ENCODE results near the gene NPAS3. TPM values are rescaled to one million over a fixed set of nuclear protein-coding genes. Genes with fewer than 3 reads are reported as not detected.

NPAS3 gene
- total RNA-seq, 1 donor from 2014 or later, result 6.1 TPM

DNA sequence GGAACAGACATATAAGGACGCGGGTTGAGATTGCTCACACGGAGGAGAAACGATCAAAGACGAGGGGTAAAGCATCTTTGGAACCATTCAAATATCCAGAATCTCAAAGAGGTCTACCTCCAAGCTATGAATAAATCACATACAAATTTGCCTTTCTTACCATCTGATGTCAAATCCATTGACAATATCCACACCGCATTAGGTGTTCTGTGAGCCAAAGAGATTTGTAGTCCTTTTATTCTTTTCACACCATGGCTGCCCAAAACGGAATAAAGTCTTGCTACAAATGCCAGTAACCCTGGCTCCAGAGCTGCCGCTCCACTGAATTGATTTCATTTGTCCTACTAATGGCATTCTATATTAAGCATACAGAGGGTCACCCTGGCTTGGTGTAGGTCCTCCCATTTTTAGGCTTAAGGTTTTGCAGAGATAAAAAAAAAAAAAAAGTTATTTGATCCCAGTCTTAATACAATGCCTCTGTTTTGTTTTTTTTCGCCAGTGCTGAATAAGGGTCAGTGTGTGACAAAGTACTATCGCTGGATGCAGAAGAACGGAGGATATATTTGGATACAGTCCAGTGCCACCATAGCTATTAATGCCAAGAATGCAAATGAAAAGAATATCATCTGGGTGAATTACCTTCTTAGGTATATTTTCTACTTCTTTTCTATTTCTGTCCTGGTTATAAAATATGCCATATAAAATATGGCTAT, 854.9 kb downstream of the NPAS3 start:
- peaks cover 12% of the 10 kb centered on the region for H3K4me1 Mint-ChIP-seq (ENCODE audit: low read depth)
- H3K27ac Mint-ChIP-seq, result no peak overlapping the region
- peaks cover 28% of the 10 kb centered on the region for H3K27me3 Mint-ChIP-seq
- DNase-seq (ENCODE audit: low spot score, unreplicated experiment), result no peak
- H3K36me3 Mint-ChIP-seq (ENCODE audit: insufficient read depth), result no peaks in the 10 kb centered on the region
- H3K9me3 Mint-ChIP-seq (ENCODE audit: low read depth), result no peaks in the 10 kb centered on the region
- TF ChIP-seq, protein P1, sequence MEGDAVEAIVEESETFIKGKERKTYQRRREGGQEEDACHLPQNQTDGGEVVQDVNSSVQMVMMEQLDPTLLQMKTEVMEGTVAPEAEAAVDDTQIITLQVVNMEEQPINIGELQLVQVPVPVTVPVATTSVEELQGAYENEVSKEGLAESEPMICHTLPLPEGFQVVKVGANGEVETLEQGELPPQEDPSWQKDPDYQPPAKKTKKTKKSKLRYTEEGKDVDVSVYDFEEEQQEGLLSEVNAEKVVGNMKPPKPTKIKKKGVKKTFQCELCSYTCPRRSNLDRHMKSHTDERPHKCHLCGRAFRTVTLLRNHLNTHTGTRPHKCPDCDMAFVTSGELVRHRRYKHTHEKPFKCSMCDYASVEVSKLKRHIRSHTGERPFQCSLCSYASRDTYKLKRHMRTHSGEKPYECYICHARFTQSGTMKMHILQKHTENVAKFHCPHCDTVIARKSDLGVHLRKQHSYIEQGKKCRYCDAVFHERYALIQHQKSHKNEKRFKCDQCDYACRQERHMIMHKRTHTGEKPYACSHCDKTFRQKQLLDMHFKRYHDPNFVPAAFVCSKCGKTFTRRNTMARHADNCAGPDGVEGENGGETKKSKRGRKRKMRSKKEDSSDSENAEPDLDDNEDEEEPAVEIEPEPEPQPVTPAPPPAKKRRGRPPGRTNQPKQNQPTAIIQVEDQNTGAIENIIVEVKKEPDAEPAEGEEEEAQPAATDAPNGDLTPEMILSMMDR (IDR thresholded peaks at IDR 0.05; ENCODE audit: unreplicated experiment), result no peak
- H3K4me3 Mint-ChIP-seq (ENCODE audit: low read depth), result no peak overlapping the region

DNA sequence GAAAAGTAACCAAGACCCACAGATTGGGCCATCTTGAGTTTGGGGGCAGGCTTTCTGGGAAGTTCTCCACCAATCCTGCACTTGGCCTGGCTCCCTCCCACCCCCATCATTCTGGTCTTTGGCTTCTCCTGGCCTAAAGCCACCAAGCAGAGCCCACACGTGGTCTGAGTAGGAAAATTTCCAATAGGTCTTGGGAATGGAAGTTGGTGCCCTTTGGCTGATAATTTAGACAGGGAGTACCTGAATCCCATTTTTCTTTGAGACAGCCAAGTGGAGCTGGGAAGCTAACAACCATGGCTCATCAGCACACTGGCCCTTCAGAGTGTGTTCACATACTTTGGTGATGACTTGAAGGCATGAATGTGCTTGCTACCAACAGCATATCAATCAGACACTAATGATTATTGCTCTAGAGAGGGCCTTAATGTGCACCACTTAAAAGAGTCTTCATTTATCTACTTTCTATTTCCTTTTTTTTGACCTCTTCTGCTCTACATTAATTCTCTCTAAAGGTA, 856.2 kb downstream of the NPAS3 start:
- TF ChIP-seq, protein P1 (IDR thresholded peaks at IDR 0.05; ENCODE audit: unreplicated experiment), result no peak
- no peak for DNase-seq (ENCODE audit: low spot score, unreplicated experiment)
- Mint-ChIP-seq H3K4me3 (ENCODE audit: low read depth) (no peak overlapping the region), H3K27me3 (peaks cover 28% of the 10 kb centered on the region), H3K4me1 (ENCODE audit: low read depth) (peaks cover 12% of the 10 kb centered on the region), H3K36me3 (ENCODE audit: insufficient read depth) (no peaks in the 10 kb centered on the region), H3K9me3 (ENCODE audit: low read depth) (no peaks in the 10 kb centered on the region), H3K27ac (no peak overlapping the region)

DNA sequence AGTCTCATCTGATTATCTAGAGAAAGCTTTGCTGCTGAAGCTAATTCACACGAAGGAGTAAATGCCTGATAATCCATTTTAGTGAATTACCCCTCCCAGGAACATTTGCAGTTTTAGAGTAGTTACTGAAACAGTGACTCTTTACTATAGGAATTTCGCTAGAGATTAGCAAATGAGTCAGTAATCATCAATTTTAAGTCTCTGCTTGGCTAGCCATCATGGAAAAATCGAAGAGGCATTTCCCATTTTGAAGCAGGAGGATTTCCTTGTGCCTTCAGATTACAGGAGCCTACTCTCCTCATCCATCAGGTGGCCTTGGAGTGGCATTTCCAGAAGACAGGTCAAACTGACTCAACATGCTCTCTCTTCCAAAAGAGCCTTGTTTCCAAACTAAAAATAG, 857.7 kb downstream of the NPAS3 start:
- Mint-ChIP-seq H3K4me3 (ENCODE audit: low read depth) (no peak overlapping the region), H3K27me3 (peaks cover 26% of the 10 kb centered on the region), H3K4me1 (ENCODE audit: low read depth) (peaks cover 12% of the 10 kb centered on the region), H3K27ac (peak overlapping the region; percentile 8), H3K36me3 (ENCODE audit: insufficient read depth) (peaks cover 5% of the 10 kb centered on the region), H3K9me3 (ENCODE audit: low read depth) (peaks cover 5% of the 10 kb centered on the region)
- DNase-seq (ENCODE audit: low spot score, unreplicated experiment), result no peak
- TF ChIP-seq, protein P1 (IDR thresholded peaks at IDR 0.05; ENCODE audit: unreplicated experiment), result no peak

DNA sequence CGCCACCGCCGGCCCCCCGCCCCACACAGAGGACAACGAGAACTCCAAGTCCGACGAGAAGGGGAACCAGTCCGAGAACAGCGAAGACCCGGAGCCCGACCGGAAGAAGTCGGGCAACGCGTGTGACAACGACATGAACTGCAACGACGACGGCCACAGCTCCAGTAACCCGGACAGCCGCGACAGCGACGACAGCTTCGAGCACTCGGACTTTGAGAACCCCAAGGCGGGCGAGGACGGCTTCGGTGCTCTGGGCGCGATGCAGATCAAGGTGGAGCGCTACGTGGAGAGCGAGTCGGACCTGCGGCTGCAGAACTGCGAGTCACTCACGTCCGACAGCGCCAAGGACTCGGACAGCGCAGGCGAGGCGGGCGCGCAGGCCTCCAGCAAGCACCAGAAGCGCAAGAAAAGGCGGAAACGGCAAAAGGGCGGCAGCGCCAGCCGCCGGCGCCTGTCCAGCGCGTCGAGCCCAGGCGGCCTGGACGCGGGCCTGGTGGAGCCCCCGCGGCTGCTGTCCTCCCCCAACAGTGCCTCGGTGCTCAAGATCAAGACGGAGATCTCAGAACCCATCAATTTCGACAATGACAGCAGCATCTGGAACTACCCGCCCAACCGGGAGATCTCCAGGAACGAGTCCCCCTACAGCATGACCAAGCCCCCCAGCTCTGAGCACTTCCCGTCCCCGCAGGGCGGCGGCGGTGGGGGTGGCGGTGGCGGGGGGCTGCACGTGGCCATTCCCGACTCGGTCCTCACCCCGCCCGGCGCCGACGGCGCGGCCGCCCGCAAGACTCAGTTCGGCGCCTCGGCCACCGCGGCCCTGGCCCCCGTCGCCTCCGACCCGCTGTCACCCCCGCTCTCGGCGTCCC, 861.3 kb downstream of the NPAS3 start:
- peaks cover 5% of the 10 kb centered on the region for H3K9me3 Mint-ChIP-seq (ENCODE audit: low read depth)
- no peak overlapping the region for H3K4me3 Mint-ChIP-seq (ENCODE audit: low read depth)
- TF ChIP-seq, protein P1 (IDR thresholded peaks at IDR 0.05; ENCODE audit: unreplicated experiment), result no peak
- no peak for DNase-seq (ENCODE audit: low spot score, unreplicated experiment)
- peaks cover 8% of the 10 kb centered on the region for H3K27me3 Mint-ChIP-seq
- H3K4me1 Mint-ChIP-seq (ENCODE audit: low read depth), result peaks cover 3% of the 10 kb centered on the region
- peaks cover 5% of the 10 kb centered on the region for H3K36me3 Mint-ChIP-seq (ENCODE audit: insufficient read depth)
- no peak overlapping the region for H3K27ac Mint-ChIP-seq

DNA sequence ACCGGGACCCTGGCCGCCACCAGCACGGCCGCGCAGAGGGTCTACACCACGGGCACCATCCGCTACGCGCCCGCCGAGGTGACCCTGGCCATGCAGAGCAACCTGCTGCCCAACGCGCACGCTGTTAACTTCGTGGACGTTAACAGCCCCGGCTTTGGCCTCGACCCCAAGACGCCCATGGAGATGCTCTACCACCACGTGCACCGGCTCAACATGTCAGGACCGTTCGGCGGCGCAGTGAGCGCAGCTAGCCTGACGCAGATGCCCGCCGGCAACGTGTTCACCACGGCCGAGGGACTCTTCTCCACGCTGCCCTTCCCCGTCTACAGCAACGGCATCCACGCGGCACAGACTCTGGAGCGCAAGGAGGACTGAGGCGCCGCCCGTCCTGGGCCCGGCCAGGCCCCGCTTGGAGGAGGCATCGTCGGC, 862.1 kb downstream of the NPAS3 start:
- H3K27me3 Mint-ChIP-seq, result peaks cover 4% of the 10 kb centered on the region
- H3K4me3 Mint-ChIP-seq (ENCODE audit: low read depth), result no peak overlapping the region
- peaks cover 2% of the 10 kb centered on the region for H3K4me1 Mint-ChIP-seq (ENCODE audit: low read depth)
- DNase-seq (ENCODE audit: low spot score, unreplicated experiment), result no peak
- TF ChIP-seq, protein P1 (IDR thresholded peaks at IDR 0.05; ENCODE audit: unreplicated experiment), result no peak
- H3K36me3 Mint-ChIP-seq (ENCODE audit: insufficient read depth), result peaks cover 5% of the 10 kb centered on the region
- H3K9me3 Mint-ChIP-seq (ENCODE audit: low read depth), result peaks cover 5% of the 10 kb centered on the region
- no peak overlapping the region for H3K27ac Mint-ChIP-seq

All from progenitor cell of endocrine pancreas (in vitro differentiated cells).